Spleen (tissue), 7 donors: ENCODE results near the gene N4BP2L2.

ENCODE experiments used
- CTCF ChIP-seq, 11 experiments: fragments of 200-600 bp in 7 of 11; fragments of 450-650 bp in 4 of 11; sonication (generic) in 4 of 11; IDR thresholded peaks in 8 of 11; conservative IDR thresholded peaks in 3 of 11; 1 replicate in 7 of 11; 2 replicates in 4 of 11; pipeline versions ENCODE4 v1.4.0 to v1.8.0; 2016 to 2021; ENCODE audit warnings: antibody characterized with exemption in 11 of 11, inconsistent platforms in 4 of 11, mild to moderate bottlenecking in 1 of 11
- POLR2A ChIP-seq, 3 donors: fragments of 450-650 bp; IDR thresholded peaks; one replicate each; pipeline ENCODE4 v1.5.1; 2017; ENCODE audit warnings: antibody characterized with exemption in 3 of 3, mild to moderate bottlenecking in 1 of 3
- POLR2AphosphoS5 ChIP-seq, 3 donors: sonication (generic); formaldehyde crosslinking; IDR thresholded peaks; one replicate each; pipeline ENCODE4 v1.5.1; 2017; ENCODE audit warnings: antibody characterized with exemption in 3 of 3
- donor health status: DM: no; HTN: no; CAD: no; lungs with moderate emphysema.
- donor health status: DM: no; HTN: no; CAD: no.
- donor health status: DM: no; HTN: no; CAD: no.

- TF ChIP-seq POLR2A (IDR thresholded peaks at IDR 0.05) (no peak), POLR2AphosphoS5 (IDR thresholded peaks at IDR 0.05) (no peak), CTCF (IDR thresholded peaks at IDR 0.05 in 8 of 11, conservative IDR thresholded peaks at IDR 0.05 in 3 of 11) (no peak)
Observed at GRCh38 chr13:32530841-32531253, 7.7 kb downstream of the N4BP2L2 start.
